Left ventricle myocardium superior (tissue), 1 donor: ENCODE results near the gene TRPV2. TPM values are rescaled to one million over a fixed set of nuclear protein-coding genes. Genes with fewer than 3 reads are reported as not detected.
"Not testable (repeated sequence)": the region's sequence is repeated elsewhere in the genome, so short reads cannot be mapped to it uniquely, and the experiment has no call there.

Experiments used
- ATAC-seq: fragments of 200-7000 bp; cut with Tn5 transposase; one replicate; pipeline ENCODE4 v1.9.1; 2020; ENCODE audit warnings: mild to moderate bottlenecking, moderate library complexity
- DNase-seq: peaks from one replicate; pipeline ENCODE4 v3.0.0-alpha.2; 2020
- intact Hi-C: fragments of 100-400 bp; cut with micrococcal nuclease; formaldehyde crosslinking; loops from one replicate; pipeline ENCODE4 v1.11.0; 2022
- total RNA-seq: library from RNA; stranded (reverse); fragmentation: NEBNext Ultra II Directional; extraction: Animal tissue kit (Norgen Biotek cat#: 25700); gene quantifications from one replicate; pipeline ENCODE4 v1.2.1, GENCODE V29; 2021
- donor health status: DM: no; HTN: yes; CAD: no; lungs with severe emphysema.

TRPV2 gene
- total RNA-seq, 1 donor from 2014 or later = 8.1 TPM

DNA sequence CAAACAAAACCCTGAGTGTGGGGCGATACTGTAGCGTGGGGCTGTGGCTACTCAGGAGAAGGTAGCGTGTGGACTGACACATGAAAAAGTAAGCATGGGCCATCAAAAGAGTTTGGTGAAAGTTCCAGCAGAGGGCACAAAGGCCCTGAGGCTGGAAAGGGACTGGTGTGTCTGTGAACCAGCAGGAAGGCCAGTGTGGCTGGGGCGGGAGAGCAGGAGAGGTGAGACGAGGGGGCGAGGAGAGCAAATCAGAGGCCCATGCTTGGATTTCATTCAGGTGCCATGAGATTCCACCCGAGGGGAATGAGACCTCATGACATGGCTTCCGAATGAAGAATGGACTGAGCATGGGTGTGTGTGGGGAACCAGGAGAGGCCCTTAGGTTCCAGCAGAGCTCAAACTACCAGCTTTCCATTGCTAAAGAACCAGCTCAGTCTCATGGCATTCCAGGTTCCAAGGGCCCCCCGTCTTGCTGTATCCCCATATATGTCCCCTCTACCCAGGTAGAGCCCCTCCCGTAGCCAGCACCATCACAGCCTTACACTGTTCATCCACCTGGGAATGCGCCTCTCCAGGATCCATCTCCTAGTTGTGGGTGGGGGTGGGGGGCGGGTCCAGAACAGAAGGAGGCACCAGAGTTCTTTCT, 31.1 kb downstream of the TRPV2 start:
- intact Hi-C loops = no loop called here
- DNase-seq (no peak), ATAC-seq (no peak)

DNA sequence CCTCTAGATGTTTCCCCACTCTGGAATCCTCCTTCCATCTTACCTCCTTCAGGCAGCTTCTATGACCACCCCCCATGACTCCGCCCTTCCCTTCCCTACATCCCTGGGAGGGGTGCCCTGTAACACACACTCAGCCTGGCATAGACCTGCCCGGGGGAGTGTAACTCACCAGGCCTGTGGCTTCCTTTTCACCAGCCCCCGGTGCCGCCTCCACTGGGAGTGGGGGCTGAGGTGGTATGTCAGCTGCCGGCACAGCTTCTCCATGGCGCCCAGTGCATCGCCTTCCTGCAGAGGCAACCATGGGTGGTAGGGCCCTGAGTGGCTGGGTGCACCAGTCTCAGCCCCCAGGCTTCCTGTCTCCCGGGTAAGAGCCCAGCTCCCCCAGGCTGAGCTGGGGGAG, 32.3 kb downstream of the TRPV2 start:
- intact Hi-C loops = no loop called here

GRCh38 chr17:16448490-16448889, 33.1 kb downstream of the TRPV2 start:
- intact Hi-C loops = no loop called here
- no peak for ATAC-seq

More for the DNA sequence above, 32.3 kb downstream of the TRPV2 start:
- ATAC-seq (no peak), DNase-seq (no peak)

GRCh38 chr17:16449121-16449570, 33.8 kb downstream of the TRPV2 start:
- no peak for DNase-seq
- intact Hi-C loops = no loop called here
- no peak for ATAC-seq

More at GRCh38 chr17:16448490-16448889, 33.1 kb downstream of the TRPV2 start:
- DNase-seq = no peak

GRCh38 chr17:16450028-16450427, 34.7 kb downstream of the TRPV2 start:
- intact Hi-C loops = loop anchor here (5.0 kb wide), 1 partner anchor 72 kb away; no protein-coding TSS in a partner anchor
- DNase-seq (no peak), ATAC-seq (no peak)

DNA sequence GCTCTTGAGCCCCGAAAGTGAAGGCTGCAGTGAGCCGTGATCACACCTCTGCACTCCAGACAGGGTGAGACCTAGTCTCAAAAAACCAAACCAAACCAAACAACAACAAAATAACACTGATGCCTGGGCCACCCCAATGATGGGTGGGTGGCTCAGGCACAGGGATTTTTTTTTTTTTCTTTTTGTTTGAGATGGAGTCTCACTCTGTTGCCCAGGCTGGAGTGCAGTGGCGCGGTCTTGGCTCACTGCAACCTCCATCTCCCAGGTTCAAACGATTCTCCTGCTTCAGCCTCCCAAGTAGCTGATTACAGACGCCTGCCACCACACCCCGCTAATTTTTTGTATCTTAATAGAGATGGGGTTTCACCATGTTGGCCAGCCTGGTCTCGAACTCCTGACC, 36.9 kb downstream of the TRPV2 start:
- intact Hi-C loops = loop anchor here (5.0 kb wide), 1 partner anchor 70 kb away; no protein-coding TSS in a partner anchor
- not testable (repeated sequence) for DNase-seq, ATAC-seq

- DNase-seq (no peak), ATAC-seq (no peak)
- intact Hi-C loops = loop anchor here (5.0 kb wide), 1 partner anchor 69 kb away; no protein-coding TSS in a partner anchor
Observed at GRCh38 chr17:16453493-16453851, 38.1 kb downstream of the TRPV2 start.

- no peak for DNase-seq
- intact Hi-C loops = no loop called here
- ATAC-seq = no peak
Observed at GRCh38 chr17:16455997-16456741, 40.8 kb downstream of the TRPV2 start.

GRCh38 chr17:16456742-16457316, 41.5 kb downstream of the TRPV2 start:
- no peak for ATAC-seq
- intact Hi-C loops = no loop called here
- DNase-seq = no peak

DNA sequence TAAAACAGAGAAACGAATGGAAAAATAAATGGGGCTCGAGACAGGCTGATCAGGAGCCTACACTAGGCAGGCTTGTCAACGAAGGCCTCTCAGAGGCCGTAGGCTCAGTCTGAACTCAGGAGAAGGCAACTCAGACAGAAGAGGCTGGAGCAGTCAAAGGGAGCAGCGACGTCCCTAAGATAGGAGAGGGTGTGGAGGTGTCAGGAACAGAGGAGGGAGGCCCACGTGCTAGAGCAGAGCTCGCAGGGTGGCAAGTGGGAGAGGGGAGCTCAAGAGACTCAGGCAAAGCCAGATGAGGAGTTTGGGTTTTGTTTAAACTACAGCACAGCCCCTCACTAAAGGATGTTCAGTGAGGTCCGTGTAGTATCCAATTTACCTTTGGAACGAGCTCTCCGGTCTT, 43.9 kb downstream of the TRPV2 start:
- ATAC-seq (no peak), DNase-seq (no peak)
- intact Hi-C loops = no loop called here

GRCh38 chr17:16459855-16460550, 44.6 kb downstream of the TRPV2 start:
- intact Hi-C loops = no loop called here
- ATAC-seq (no peak), DNase-seq (no peak)

GRCh38 chr17:16460796-16461605, 45.6 kb downstream of the TRPV2 start:
- DNase-seq (no peak), ATAC-seq (no peak)
- intact Hi-C loops = no loop called here

- intact Hi-C loops = no loop called here
- DNase-seq (no peak), ATAC-seq (no peak)
Observed at GRCh38 chr17:16461606-16461866, 46.2 kb downstream of the TRPV2 start.

DNA sequence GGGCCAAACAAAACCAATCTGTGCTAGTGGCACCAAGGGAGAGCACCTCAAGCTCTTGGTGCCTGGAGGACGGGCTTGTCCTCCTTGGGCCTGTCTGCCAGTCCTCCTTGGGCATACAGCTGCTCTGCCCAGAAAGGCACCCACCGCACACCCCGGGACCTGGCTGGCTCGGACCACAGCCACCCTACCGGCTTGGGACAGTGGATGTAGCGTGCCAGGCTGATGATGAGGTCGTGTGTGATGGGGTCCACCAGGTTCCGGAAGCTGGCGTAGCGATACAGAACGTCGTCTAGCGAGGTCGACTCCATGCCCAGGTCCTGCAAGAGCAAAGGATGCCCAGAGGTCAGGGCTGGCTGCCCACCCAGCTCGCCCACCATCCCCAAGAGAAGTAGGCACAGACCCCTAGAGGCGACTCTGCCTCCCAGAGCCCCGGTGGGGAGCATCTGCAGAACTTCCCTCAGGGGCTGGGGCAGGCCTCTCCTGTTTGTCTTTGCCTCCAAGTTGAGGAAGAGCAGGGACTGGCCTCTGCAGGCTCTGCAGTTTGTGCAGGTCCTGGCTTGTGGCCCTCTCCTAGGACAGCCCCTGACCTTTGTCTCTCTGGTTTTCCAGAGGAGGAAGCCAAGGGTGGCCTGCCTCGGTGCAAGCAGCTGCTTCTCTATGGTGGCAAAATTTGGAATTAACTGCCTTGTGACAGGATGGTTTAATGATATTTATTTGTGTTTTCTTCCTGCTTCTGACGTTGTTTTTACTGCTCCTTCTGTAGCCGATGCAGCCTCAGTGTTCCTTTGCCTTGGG, 46.9 kb downstream of the TRPV2 start:
- intact Hi-C loops = no loop called here
- DNase-seq = no peak
- ATAC-seq = no peak

DNA sequence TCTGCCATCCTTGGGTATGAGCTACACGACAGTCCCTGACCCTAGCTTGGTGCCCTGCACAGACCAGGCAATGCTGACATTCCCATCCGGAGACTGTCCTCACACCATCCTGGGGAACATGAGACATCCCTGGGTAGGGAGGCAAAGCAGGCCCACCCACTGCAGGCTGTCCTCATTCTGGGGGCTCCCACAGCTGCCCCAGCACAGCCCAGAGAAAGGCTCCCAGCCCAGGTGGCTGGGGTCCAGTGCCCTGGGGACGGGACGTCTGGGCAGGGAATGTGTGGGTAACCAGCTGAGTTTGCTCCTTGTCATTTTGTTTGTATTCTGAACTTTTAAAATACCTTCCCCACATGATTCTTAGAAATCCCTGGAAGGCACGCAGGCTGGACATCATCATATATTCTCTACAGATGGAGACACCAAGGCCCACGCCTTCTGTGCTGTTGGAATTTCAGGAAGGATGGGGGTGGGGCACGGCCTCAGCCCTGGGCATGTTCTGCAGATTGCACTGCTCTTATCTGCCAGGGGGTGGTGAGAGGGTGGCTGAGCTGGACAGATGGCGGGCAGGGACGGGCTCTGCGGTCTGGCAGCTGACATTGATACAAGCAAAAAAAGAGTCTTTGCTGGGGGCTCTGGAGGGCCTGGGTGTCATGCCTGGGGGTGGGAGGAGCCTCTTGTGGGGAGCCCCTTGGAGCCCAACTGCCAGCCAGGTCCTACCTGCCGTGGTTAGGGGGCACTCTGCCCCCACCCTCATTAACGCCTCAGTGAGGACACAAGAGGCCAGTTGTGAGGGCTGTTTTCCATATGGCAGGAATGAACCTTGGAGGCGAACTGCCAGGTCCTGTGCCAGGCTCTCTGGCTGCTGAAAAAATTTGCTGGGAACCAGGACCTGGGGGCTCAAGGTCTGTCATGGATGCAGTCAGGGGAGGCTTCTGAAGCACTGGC, 48.3 kb downstream of the TRPV2 start:
- DNase-seq (peak; percentile 76), ATAC-seq (peak; percentile 89)
- intact Hi-C loops = no loop called here

GRCh38 chr17:16464303-16465051, 49.1 kb downstream of the TRPV2 start:
- DNase-seq (no peak), ATAC-seq (no peak)
- intact Hi-C loops = no loop called here

GRCh38 chr17:16465052-16465312, 49.6 kb downstream of the TRPV2 start:
- intact Hi-C loops = no loop called here
- ATAC-seq (no peak), DNase-seq (no peak)
